Measurements from ENCODE around the gene CACNA2D1. TPM values are rescaled to one million over a fixed set of nuclear protein-coding genes. Genes with fewer than 3 reads are reported as not detected.
"Not testable (repeated sequence)": the region's sequence is repeated elsewhere in the genome, so short reads cannot be mapped to it uniquely, and the experiment has no call there.

CACNA2D1 gene
- total RNA-seq, 1 experiment from 2014 or later, result 13.6 TPM

GRCh38 chr7:82435769-82436168, 7.8 kb downstream of the CACNA2D1 start:
- DNase-seq (ENCODE audit: extremely low read depth, low read depth), result no peak

- DNase-seq (ENCODE audit: extremely low read depth, low read depth), result no peak
Observed at GRCh38 chr7:82434275-82435022, 9.1 kb downstream of the CACNA2D1 start.

GRCh38 chr7:82433507-82433906, 10.1 kb downstream of the CACNA2D1 start:
- no peak for DNase-seq (ENCODE audit: extremely low read depth, low read depth)

- not testable (repeated sequence) for DNase-seq (ENCODE audit: extremely low read depth, low read depth)
Observed at GRCh38 chr7:82432743-82433142, 10.8 kb downstream of the CACNA2D1 start.

GRCh38 chr7:82430500-82431465, 12.8 kb downstream of the CACNA2D1 start:
- no peak for DNase-seq (ENCODE audit: extremely low read depth, low read depth)

- no peak for DNase-seq (ENCODE audit: extremely low read depth, low read depth)
Observed at GRCh38 chr7:82429408-82429807, 14.2 kb downstream of the CACNA2D1 start.

GRCh38 chr7:82428186-82428961, 15.2 kb downstream of the CACNA2D1 start:
- no peak for DNase-seq (ENCODE audit: extremely low read depth, low read depth)

- no peak for DNase-seq (ENCODE audit: extremely low read depth, low read depth)
Observed at GRCh38 chr7:82423446-82423845, 20.1 kb downstream of the CACNA2D1 start.

GRCh38 chr7:82419200-82419599, 24.4 kb downstream of the CACNA2D1 start:
- DNase-seq (ENCODE audit: extremely low read depth, low read depth), result no peak

GRCh38 chr7:82417898-82418297, 25.7 kb downstream of the CACNA2D1 start:
- no peak for DNase-seq (ENCODE audit: extremely low read depth, low read depth)

GRCh38 chr7:82416402-82416801, 27.2 kb downstream of the CACNA2D1 start:
- no peak for DNase-seq (ENCODE audit: extremely low read depth, low read depth)

GRCh38 chr7:82414389-82414788, 29.2 kb downstream of the CACNA2D1 start:
- DNase-seq (ENCODE audit: extremely low read depth, low read depth), result no peak

- DNase-seq (ENCODE audit: extremely low read depth, low read depth), result no peak
Observed at GRCh38 chr7:82413237-82413636, 30.3 kb downstream of the CACNA2D1 start.

- no peak for DNase-seq (ENCODE audit: extremely low read depth, low read depth)
Observed at GRCh38 chr7:82411732-82412131, 31.8 kb downstream of the CACNA2D1 start.

GRCh38 chr7:82410461-82410860, 33.1 kb downstream of the CACNA2D1 start:
- DNase-seq (ENCODE audit: extremely low read depth, low read depth), result no peak

- no peak for DNase-seq (ENCODE audit: extremely low read depth, low read depth)
Observed at GRCh38 chr7:82406937-82407336, 36.6 kb downstream of the CACNA2D1 start.

- DNase-seq (ENCODE audit: extremely low read depth, low read depth), result no peak
Observed at GRCh38 chr7:82405301-82405700, 38.3 kb downstream of the CACNA2D1 start.

GRCh38 chr7:82404652-82405051, 38.9 kb downstream of the CACNA2D1 start:
- no peak for DNase-seq (ENCODE audit: extremely low read depth, low read depth)

GRCh38 chr7:82404094-82404493, 39.5 kb downstream of the CACNA2D1 start:
- no peak for DNase-seq (ENCODE audit: extremely low read depth, low read depth)

GRCh38 chr7:82397879-82398524, 45.6 kb downstream of the CACNA2D1 start:
- DNase-seq (ENCODE audit: extremely low read depth, low read depth), result no peak

All from NCI-H460 (cell line).